AG04449 (cell line): ENCODE measurements around the gene PRKG1.

ENCODE experiments used
- CTCF ChIA-PET: fragments of 350-600 bp; formaldehyde crosslinking; extraction: SDS; loops from one replicate; lab custom pipeline; 2021; ENCODE audit warnings: antibody characterized with exemption; lab: Yijun Ruan, JAX
- POLR2A ChIA-PET: fragments of 400-600, 350-600 bp; formaldehyde crosslinking; extraction: SDS; loops from one replicate; lab custom pipeline; 2020; ENCODE audit warnings: antibody characterized with exemption, inconsistent platforms; lab: Yijun Ruan, JAX
- DNase-seq: peaks from one replicate; pipeline ENCODE4 v3.0.0-alpha.2; 2010; ENCODE audit warnings: low read depth, low spot score
- H3K4me3 ChIP-seq: 2 replicates; pipeline ENCODE4 v1.5.1; 2011; ENCODE audit warnings: low read depth, mild to moderate bottlenecking, control low read depth, low read length
- CTCF ChIP-seq: IDR thresholded peaks from one replicate; pipeline ENCODE4 v1.5.1; 2011; ENCODE audit warnings: mild to moderate bottlenecking, moderate library complexity, low read length, control low read depth, inconsistent platforms; ENCODE audit not compliant: insufficient read depth; ENCODE audit errors: missing control alignments

The PRKG1 gene

GRCh38 chr10:51196508-51197175 lies 122.4 kb downstream of the PRKG1 start:
- no peak overlapping the region for H3K4me3 ChIP-seq
- ChIA-PET CTCF (no interaction called here), POLR2A (no interaction called here)
- TF ChIP-seq CTCF, result no peak
- no peak for DNase-seq

GRCh38 chr10:51198170-51198569 lies 123.9 kb downstream of the PRKG1 start:
- POLR2A ChIA-PET, result no interaction called here
- no peak for DNase-seq
- TF ChIP-seq CTCF, result no peak
- CTCF ChIA-PET, result no interaction called here
- no peak overlapping the region for H3K4me3 ChIP-seq

GRCh38 chr10:51201947-51202346 lies 127.7 kb downstream of the PRKG1 start:
- DNase-seq, result no peak
- ChIA-PET POLR2A (no interaction called here), CTCF (no interaction called here)
- no peak overlapping the region for H3K4me3 ChIP-seq
- TF ChIP-seq CTCF, result no peak

GRCh38 chr10:51203359-51203758 lies 129.1 kb downstream of the PRKG1 start:
- DNase-seq, result no peak
- CTCF ChIA-PET, result no interaction called here
- TF ChIP-seq CTCF, result no peak
- H3K4me3 ChIP-seq, result no peak overlapping the region
- POLR2A ChIA-PET, result no interaction called here

- H3K4me3 ChIP-seq, result no peak overlapping the region
- CTCF ChIA-PET, result interaction anchor here (0.7 to 1.4 kb wide), 2 partner anchors 141 to 186 kb away, joined by 3 read pairs; no protein-coding TSS in a partner anchor
- no peak for TF ChIP-seq CTCF
- POLR2A ChIA-PET, result interaction anchor here (1.0 kb wide), 1 partner anchor 130 kb away, joined by 3 read pairs; no protein-coding TSS in a partner anchor
- DNase-seq, result no peak
These were observed 129.8 kb downstream of the PRKG1 start for GRCh38 chr10:51204066-51204465.

- no peak for DNase-seq
- ChIA-PET POLR2A (interaction anchor here (1.0 kb wide), 1 partner anchor 131 kb away, joined by 3 read pairs; no protein-coding TSS in a partner anchor), CTCF (interaction anchor here (0.7 to 1.6 kb wide), 3 partner anchors 11 to 185 kb away, joined by 3 to 5 read pairs (median 3); no protein-coding TSS in a partner anchor)
- H3K4me3 ChIP-seq, result no peak overlapping the region
- no peak for TF ChIP-seq CTCF
These were observed 130.4 kb downstream of the PRKG1 start for GRCh38 chr10:51204701-51205100.
